Measurements from ENCODE around the gene RAB42. TPM values are rescaled to one million over a fixed set of nuclear protein-coding genes. Genes with fewer than 3 reads are reported as not detected.

The RAB42 gene
- total RNA-seq, 6 experiments from 2014 or later = 0.19 to 0.53 (median 0.20) TPM; not detected in 3

- Mint-ChIP-seq H3K36me3 (ENCODE audit: low read depth) (0 out of 2 replicates have a peak, but pooled peaks cover 9% of the 10 kb centered on the region), H3K4me1 (ENCODE audit: low read depth) (peaks cover 20% of the 10 kb centered on the region), H3K27me3 (ENCODE audit: insufficient read depth) (peaks cover 3% of the 10 kb centered on the region; the same call in 1 of the 2 replicates), H3K27ac (no peak overlapping the region), H3K4me3 (no peak overlapping the region), H3K9me3 (no peaks in the 10 kb centered on the region)
- DNase-seq = no peak
- no peak for TF ChIP-seq CTCF (IDR thresholded peaks at IDR 0.05)
These were observed 12.9 kb downstream of the RAB42 start for GRCh38 chr1:28604962-28605361.

GRCh38 chr1:28606771-28607170 lies 14.7 kb downstream of the RAB42 start:
- TF ChIP-seq CTCF (IDR thresholded peaks at IDR 0.05) = no peak
- H3K27me3 Mint-ChIP-seq (ENCODE audit: insufficient read depth) = peaks cover 3% of the 10 kb centered on the region; the same call in 1 of the 2 replicates
- no peak overlapping the region for H3K27ac Mint-ChIP-seq

GRCh38 chr1:28613175-28613574 lies 21.1 kb downstream of the RAB42 start:
- Mint-ChIP-seq H3K9me3 (no peaks in the 10 kb centered on the region), H3K27ac (no peak overlapping the region), H3K27me3 (ENCODE audit: insufficient read depth) (no peaks in the 10 kb centered on the region), H3K4me3 (no peak overlapping the region), H3K4me1 (ENCODE audit: low read depth) (no peaks in the 10 kb centered on the region), H3K36me3 (ENCODE audit: low read depth) (peaks cover 17% of the 10 kb centered on the region)
- no peak for TF ChIP-seq CTCF (IDR thresholded peaks at IDR 0.05)
- DNase-seq = no peak

More at GRCh38 chr1:28606771-28607170, 14.7 kb downstream of the RAB42 start:
- H3K36me3 Mint-ChIP-seq (ENCODE audit: low read depth) = peaks cover 9% of the 10 kb centered on the region
- DNase-seq = no peak
- H3K9me3 Mint-ChIP-seq = no peaks in the 10 kb centered on the region
- peaks cover 14% of the 10 kb centered on the region for H3K4me1 Mint-ChIP-seq (ENCODE audit: low read depth)
- H3K4me3 Mint-ChIP-seq = no peak overlapping the region

GRCh38 chr1:28631713-28632112 lies 39.6 kb downstream of the RAB42 start:
- no peak for TF ChIP-seq CTCF (IDR thresholded peaks at IDR 0.05)
- H3K9me3 Mint-ChIP-seq = no peaks in the 10 kb centered on the region
- H3K27me3 Mint-ChIP-seq (ENCODE audit: insufficient read depth) = no peaks in the 10 kb centered on the region
- H3K4me1 Mint-ChIP-seq (ENCODE audit: low read depth) = no peaks in the 10 kb centered on the region
- no peak for DNase-seq
- H3K36me3 Mint-ChIP-seq (ENCODE audit: low read depth) = peaks cover 5% of the 10 kb centered on the region; the same call in 1 of the 2 replicates
- no peak overlapping the region for H3K27ac Mint-ChIP-seq
- H3K4me3 Mint-ChIP-seq = no peak overlapping the region

- no peak for TF ChIP-seq CTCF (IDR thresholded peaks at IDR 0.05)
- no peak overlapping the region for H3K27ac Mint-ChIP-seq
- H3K9me3 Mint-ChIP-seq = no peaks in the 10 kb centered on the region
- H3K36me3 Mint-ChIP-seq (ENCODE audit: low read depth) = peaks cover 5% of the 10 kb centered on the region; the same call in 1 of the 2 replicates
- no peaks in the 10 kb centered on the region for H3K4me1 Mint-ChIP-seq (ENCODE audit: low read depth)
- H3K4me3 Mint-ChIP-seq = no peak overlapping the region
- H3K27me3 Mint-ChIP-seq (ENCODE audit: insufficient read depth) = no peaks in the 10 kb centered on the region
- no peak for DNase-seq
These were observed 40.5 kb downstream of the RAB42 start for GRCh38 chr1:28632560-28632959.

Data from HFFc6 (cell line).